GM12865 (cell line): ENCODE data around the gene KDM4B.

ENCODE experiments used
- DNase-seq: peaks from one replicate; pipeline ENCODE4 v3.0.0; 2010; ENCODE audit warnings: low read depth
- H3K4me3 ChIP-seq: 2 replicates; pipeline ENCODE4 v1.5.1; 2011; ENCODE audit warnings: mild to moderate bottlenecking, low read depth, low read length, control low read depth
- CTCF ChIP-seq: IDR thresholded peaks from 2 replicates; pipeline ENCODE4 v1.5.1; 2011; ENCODE audit warnings: low read length, control low read depth, low read depth, inconsistent platforms; ENCODE audit not compliant: insufficient read depth; ENCODE audit errors: missing control alignments

Gene KDM4B

GRCh38 chr19:5118026-5118425 lies 149.1 kb downstream of the KDM4B start:
- DNase-seq = no peak
- TF ChIP-seq CTCF = no peak
- no peak overlapping the region for H3K4me3 ChIP-seq

GRCh38 chr19:5119297-5119998 lies 150.5 kb downstream of the KDM4B start:
- no peak overlapping the region for H3K4me3 ChIP-seq
- TF ChIP-seq CTCF = no peak
- no peak for DNase-seq

- DNase-seq = no peak
- no peak for TF ChIP-seq CTCF
- no peak overlapping the region for H3K4me3 ChIP-seq
Observed at GRCh38 chr19:5120321-5120720, 151.4 kb downstream of the KDM4B start.

- TF ChIP-seq CTCF = no peak
- H3K4me3 ChIP-seq = no peak overlapping the region
- no peak for DNase-seq
Observed at GRCh38 chr19:5120833-5121232, 151.9 kb downstream of the KDM4B start.

- no peak for DNase-seq
- TF ChIP-seq CTCF = no peak
- H3K4me3 ChIP-seq = no peak overlapping the region
Observed at GRCh38 chr19:5121266-5122120, 152.6 kb downstream of the KDM4B start.

GRCh38 chr19:5122121-5122400 lies 153.1 kb downstream of the KDM4B start:
- no peak for DNase-seq
- no peak overlapping the region for H3K4me3 ChIP-seq
- TF ChIP-seq CTCF = no peak
